GM19463 (cell line): ENCODE data around the gene MICAL2.

Experiments used
- ATAC-seq: cut with Tn5 transposase; IDR thresholded peaks from one replicate; pipeline ENCODE4 v1.9.1; 2021; ENCODE audit warnings: mild to moderate bottlenecking, moderate library complexity; ENCODE audit not compliant: unreplicated experiment

The MICAL2 gene

DNA sequence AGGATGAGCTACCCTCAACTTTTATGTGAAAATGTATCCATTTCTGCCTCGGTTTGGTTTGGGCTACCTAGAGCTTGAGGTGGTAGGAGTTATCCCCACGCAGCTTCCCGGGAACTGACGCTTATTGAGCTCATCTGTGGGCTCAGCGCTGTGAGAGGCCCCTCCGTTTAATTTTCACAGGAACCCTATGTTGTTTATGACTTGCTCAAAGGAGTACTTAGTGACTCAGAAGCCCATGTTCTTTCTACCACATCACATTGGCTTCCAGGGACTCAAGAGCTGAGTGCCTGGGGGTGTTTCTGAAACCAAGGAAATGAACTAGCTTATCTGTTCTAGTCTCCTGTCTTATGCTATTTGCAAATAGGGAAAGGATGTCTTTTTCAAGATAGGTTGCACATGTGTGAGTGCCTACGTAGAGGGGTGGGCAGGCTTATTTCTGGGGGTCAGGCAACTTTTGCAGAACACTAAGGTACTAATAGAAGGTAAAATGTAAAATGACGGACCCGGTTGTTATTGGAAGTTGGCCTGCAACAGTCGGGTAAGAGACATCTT, 40.5 kb downstream of the MICAL2 start:
- ATAC-seq, result no peak

DNA sequence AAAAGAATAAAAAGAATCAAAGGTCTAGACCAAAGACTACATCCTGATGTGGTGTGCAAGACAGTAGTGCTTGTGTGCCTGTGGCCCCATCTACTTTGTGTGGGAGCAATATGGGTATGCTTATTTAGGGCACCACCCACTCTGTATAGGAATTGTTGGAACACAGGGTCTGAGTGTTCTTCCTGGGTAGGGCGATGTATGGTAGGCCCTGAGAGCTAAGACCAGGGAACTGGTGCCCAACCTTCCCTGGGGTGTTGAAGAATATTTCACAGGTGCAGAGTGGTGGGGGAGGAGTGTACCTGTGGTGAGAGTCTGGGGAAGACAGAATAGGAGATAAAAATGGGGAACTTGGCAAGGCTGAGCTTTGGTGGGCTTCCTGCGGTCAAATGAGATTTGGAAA, 41.9 kb downstream of the MICAL2 start:
- ATAC-seq, result no peak

DNA sequence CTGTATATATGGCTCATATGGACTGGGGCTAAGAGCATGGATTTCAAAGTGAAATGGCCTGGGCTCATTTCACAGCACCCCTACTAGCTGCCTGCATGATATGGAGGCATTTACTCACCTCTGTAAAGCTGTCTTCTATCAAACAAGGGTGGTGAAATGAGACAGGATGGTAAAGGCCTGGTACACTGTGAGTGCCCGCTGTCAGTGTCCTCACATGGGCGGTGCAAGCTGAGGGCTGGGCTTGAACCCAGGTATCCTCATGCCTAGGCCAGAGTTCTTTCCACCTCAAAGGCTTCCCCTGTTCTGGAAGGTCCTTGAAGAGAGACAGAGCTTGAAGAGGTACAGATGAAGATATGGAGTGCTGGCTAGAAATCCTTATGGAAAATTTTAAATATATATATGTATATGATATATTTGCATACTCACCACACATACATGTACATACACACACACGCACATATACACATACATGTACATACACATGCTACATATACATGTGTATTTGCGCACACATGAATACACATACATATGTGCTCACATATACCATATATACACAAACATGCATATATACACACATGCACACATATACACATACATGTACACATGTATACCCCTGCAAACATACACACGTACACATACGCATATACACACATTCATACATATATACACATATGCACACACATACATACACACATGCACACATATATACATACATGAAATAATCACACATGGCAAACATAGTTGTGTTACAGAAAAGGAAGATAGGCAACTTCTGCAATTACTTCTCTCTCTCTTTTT, 44.7 kb downstream of the MICAL2 start:
- no peak for ATAC-seq

DNA sequence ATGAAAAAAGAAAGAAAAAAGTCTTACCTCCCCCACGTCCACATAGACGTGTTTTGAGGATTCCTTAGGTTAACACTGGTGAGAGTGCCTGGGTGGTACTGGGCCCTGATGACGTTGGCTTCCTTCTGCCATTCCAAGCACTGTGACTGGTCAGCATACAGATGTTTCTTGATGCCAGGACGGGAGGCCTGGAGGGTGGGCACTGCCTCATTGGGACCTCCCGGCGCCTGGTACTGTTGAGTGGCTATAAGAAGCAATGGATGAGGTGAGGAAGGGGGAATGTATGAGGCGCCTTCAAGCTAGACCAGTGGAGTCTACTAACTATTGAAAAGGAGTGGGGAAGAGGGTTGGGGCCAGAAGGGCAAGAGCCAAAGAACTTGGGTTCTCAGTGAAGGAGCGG, 45.3 kb downstream of the MICAL2 start:
- no peak for ATAC-seq

DNA sequence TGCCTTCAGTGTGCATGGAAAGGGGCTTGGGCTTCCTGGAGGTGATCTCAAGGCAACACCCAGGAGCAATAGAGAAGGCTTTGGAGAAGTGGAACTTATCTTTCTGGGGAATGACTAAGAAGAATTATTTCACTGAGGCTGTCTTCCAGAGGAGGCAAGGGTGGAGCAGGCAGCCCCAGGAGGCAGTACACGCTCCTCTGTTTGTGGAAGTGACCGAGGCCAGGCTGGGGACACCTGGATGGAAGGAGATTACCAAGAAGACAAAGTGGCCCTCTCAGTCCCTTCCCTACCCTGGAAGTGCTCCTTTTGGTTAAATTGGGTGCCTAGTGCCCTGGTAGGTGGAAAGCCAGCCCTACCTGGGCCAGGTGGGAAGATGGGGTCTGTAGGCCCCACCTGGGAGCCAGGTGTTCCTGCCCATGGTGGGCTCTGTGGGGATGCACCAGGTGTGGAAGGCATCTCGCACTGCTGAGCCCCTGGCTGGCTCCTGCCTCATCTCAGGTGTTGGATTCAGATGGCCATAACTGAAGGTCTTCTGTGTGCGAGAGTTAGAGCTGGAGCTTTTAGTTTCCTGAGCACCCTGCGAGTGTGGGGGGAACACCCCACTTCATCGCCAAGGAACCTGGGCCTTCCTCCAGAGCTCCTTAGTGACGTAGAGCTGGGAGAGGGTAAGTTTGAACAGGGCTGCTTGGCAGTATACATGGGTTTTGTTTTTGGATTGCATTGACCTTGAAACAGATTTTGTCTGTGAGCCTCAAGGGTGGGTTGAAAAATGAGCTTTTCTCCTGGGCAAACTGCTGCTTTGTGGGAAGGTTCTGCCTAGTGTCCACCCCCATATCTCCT, 46.1 kb downstream of the MICAL2 start:
- ATAC-seq, result no peak

DNA sequence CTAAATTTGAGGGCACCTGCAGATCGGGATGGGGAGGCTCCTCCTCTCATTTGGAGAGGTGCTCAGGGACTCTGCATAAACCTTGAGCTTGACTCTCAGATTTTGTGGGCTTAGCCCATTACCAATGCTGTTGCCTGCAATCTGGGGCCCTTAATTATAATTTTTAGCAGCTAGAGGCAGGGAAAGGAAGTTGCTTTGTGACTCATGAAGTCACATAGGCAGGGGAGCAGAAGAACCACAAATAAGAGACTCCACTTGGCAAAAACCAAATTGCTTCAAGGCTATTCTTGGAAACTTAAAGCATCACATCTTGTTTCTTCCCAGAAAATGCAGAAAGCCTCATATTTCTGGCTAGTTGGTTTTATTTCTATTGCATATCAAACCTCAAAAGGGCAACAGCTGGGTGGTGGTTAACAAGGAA, 46.9 kb downstream of the MICAL2 start:
- ATAC-seq, result no peak

DNA sequence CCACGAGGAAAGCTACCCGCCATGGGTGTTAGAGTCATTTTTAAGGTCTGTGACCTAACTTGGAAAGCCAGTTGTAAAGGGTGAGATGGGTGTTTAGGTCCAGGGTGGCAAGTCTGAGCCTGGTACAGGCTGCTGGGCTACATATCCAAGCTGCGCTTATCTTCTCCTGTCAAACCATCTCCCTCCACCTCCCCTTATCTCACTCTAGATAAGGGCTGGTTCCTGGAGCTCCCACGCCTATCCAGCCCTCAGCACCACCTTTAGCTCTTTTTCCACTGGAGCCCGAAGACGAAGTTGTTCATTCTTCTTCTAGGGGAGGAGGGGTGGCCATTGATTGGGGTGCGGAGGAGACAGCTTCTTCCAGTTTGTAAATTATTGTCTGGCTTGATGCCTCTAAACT, 48.5 kb downstream of the MICAL2 start:
- no peak for ATAC-seq

DNA sequence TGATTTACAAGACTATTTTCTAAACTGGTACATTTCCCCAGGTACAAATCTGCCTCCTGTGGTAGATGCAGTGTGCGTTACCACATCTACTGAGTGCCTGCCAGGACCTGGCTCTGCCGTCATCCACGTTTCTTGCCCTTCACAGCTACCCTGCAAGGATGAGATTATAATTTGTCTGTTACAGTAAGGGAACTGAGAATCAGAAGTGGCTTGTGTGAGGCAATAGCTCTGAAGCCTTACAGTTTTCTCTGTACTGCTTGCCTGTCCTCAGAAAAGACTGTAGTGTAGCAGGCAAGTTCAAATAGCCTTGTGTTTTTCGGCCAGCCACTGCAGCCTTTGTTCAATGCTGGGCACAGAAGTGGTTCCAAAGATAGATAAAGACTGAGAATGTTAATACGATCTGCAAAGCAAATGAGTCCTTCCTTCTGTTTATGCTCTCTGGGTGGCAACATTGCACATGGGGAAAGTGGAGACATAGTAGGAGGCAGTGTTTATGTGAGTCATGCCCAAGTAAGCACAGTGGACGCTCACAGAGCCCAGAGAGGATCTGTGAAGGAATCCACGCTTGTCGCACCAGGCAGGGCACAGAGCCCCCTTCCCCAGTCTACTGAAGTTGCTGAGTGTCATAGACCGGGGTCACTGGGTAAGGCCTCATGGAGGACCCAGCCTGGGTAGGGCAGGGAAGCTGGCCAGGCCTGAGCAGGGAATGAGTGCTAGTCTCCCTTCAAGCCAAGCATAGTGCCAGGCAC, 49.1 kb downstream of the MICAL2 start:
- no peak for ATAC-seq

DNA sequence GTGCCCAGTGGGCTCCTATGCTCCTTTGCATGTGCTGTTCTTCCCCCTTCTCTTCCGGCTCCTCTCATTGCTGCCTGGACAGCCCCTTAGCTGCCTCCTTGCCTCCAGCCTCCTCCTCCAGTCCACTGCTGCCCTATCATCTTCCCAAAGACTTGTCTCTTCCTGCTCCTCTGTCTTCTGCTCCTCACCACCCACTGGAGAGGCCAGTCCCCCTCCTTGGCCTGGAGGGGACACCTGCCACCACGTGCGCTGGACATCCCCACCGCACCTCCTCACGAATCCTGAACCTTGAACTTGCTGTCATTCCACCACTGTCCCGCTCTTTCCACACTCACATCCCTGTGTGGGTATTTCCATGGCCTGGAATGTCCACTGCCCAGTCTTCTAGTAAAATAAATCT, 49.8 kb downstream of the MICAL2 start:
- ATAC-seq, result no peak

DNA sequence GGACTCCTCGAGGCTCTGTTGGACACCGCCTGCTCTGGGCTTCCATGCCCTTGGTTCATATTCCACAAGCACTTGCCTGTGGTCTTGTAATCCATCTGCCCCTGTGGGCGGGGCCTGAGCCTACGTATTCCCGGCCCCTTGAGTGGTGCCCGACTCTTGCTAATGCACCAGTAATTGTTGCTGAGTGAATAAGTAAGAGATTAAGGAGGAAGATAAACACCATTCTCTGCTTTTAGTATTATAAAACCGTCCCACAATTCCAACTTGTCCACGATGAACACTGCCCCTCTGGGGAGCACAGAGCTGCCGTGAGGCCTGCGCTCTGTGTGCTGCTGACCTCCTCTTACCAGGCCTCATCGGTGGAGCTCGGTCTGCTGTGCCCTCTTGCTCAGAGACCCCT, 50.3 kb downstream of the MICAL2 start:
- no peak for ATAC-seq

DNA sequence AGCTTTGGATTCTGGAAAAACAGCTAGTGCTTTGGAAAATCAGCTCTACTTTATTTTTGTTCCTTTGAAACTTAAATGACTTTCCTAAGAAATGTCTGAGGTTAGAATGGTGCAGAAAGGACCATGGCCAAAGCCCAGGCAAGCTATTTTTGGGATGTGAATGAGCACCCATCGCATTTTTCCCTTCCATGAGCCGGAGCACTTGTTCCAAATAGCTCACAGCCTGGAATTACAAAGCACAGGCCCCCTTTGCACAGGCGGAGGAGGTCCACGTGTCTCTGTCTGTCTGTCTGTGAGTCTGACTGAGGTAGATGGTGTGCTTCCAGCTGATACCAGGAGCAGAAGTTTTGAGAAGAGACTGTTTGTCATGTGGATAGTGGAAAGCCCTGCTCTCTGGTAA, 50.7 kb downstream of the MICAL2 start:
- ATAC-seq, result no peak

DNA sequence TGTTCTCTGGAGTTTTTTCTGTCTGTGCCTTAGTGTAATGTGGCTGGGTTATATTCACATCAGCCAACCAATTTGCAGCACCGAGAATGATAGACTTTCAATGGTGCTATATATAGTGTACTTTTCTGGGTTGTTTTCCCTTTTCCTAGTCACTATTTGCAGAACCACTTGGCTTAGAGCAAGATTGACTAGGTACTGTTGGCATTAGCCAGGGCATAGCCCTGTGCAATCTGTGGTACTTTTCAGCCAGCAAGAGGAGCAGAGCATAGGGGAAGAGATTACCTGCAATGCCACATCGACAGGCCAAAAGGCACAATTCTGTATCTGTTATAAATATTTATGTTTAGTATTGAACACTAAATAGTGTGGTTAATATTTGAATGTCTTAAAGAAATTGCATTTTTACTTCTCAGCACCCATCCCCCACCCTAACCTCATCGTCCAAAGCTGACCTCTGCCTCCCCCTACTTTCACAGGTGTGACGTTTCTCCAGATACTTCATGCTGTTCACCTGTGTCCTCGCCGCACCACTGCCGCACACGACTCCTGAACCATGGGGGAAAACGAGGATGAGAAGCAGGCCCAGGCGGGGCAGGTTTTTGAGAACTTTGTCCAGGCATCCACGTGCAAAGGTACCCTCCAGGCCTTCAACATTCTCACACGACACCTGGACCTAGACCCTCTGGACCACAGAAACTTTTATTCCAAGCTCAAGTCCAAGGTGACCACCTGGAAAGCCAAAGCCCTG, 51.4 kb downstream of the MICAL2 start:
- ATAC-seq, result no peak

DNA sequence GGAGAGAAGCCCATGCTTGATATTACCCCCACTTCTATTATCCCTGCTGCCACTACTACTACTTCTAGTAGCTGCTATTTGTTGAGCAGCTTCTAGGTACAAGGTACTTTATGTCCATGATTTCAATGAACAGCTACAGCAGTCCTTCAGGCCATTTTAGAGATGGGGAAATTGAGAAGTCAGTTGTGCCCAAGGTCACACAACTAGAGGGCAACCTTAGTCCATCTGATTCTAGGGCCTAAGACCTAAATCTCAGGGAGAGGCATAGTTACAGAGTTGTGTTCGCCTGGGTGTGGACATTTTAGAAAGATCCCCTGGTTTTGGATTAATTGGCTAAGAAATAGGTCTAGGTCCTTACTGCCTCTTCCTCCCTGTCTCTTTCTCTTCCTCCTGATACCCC, 52.3 kb downstream of the MICAL2 start:
- ATAC-seq, result no peak

DNA sequence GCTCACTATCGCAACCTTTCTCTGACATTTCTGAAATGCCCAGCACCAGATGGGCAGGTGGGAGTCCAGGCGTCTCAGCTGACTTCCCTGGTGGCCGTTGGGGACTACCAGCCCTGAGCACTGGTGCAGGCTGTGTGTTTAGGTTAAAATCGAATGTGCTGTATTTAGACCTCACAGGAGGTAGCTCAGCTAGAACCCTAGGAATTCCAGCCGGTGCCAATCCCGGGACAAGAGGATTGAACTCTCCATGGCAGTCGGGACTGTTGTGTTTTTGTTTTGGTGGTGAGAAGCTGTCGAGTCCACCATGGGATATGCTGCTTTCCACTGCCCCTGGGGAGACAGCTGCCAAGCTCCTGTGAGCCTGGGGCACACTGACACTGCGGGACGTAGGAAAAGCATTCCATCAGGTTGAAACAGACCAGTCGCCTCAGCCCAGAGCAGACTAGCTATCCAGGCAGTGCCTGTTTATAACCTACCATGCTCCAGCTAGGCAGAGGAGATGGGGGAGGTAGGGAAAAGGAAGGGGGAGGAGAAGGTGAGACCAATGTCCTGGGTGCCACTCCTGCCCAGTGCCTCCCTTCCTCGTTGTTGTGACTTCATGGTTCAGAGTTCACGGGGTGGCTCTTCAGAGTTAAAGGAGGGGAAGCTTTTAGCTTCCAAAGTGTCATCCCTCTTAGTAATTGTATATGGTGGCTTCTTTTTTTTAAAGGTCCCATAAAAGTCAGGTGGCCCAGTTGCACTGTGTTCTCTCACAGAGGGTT, 53.0 kb downstream of the MICAL2 start:
- no peak for ATAC-seq

DNA sequence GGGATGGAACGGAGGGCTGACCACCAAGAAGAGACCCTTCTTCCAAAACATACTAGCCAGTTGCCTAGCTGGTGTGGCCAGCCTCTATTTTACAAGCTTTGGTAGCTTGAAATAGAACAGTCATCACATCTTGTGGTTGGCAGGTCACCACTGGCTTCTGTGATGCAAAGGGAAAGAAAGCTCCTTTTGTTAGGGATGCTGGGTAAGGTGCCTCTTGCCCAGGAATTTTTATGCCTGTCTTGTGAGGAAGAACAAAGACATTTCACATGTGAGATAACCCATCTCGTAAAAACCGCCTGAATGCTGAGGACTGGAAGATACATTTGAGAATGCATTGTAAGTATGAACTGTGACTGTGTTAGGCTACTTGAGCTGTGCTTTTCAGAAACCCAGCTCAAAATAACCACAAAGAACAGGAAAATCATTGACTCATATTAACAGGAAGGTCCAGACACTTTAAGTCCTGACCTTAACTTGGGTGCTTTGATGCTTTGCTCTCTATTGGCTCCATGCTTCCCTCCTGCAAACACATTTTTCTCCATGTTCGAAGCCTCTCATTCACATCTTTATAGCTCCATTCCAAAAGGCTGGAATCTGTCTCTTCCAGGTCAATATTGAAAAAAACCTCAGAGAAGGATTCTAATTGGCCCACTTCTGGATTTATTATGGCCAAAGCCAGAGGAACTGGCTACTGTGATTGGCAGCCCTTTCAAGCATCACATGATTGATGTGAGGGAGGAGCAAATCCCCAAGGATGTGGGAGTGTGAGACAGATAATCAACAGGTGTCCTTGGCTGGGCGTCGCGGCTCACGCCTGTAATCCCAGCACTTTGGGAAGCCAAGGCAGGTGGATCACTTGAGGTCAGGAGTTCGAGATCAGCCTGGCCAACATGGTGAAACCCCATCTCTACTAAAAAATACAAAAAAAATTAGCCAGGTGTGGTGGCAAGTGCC, 53.9 kb downstream of the MICAL2 start:
- ATAC-seq, result no peak

DNA sequence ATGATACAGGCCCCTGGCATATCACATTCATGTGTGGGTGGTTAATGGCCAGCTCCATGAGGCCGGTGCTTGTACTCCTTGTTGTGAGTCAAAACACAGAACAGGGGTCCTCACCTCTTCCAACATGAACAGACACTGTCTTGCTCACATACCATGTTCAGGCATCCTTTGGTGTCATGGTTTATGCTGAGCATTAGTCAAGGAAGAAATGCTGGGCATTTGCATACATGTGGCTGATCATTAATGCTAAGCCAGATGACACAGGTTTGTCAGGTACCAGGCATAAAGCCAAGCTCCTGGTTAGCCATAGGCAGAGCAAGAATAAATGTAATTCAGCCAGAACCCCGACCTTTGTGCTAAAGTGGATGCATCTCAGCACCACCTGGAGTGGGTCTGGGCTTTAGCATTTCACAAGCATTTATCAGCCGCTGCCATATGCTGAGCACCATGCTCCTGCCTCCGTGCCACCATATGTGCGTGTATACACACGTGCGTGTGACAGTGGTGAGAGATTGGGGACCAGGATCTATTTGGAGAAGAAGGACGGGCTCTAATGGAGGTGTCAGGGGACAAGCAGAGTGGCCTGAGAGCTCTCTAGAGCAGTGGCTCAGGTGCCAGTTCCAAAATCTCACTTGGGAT, 55.0 kb downstream of the MICAL2 start:
- peak; percentile 42 for ATAC-seq

DNA sequence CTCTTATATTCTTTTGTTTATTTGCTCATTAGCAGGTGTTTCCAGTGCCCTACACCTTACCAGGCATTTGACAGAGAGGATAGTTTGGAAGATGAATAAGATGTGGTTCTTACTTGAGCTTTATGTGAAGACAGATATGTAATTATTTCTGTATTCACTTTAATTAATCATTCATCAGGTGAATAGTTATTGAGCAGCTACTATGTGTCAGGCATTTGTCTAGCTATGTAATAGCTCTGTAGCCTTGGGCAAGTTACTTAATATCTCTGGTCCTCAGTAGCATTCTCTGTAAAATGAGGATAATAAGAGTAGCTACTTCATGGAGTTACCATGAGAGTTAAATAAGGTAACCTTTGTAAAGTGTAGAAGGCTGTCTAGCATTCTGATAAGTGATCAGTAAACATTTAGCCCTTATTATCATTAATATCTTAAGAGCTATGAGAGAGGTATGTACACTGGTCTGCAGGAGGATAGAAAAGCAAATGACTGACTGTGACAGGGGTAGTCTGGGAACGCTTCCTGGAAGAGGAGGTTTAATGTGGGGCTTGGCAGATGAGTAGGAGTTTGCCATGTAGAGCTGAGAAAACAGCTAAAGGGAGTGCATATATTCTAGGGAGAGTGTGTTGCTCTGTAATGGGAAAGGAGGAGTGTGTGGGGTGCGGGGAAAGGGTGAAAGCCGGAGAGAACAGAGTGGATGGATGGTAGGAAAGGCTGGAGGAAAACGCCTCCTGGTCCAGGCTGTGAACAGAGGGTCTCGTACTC, 56.1 kb downstream of the MICAL2 start:
- ATAC-seq, result no peak
